SK-N-MC (cell line): Measurements from ENCODE around the gene ANKRD35.

Experiments
- EZH2 ChIP-seq: fragments of 200-600 bp; sonication (generic); IDR thresholded peaks from one replicate; pipeline ENCODE4 v1.6.1; 2017; ENCODE audit warnings: antibody characterized with exemption
- POLR2AphosphoS5 ChIP-seq: IDR thresholded peaks from 2 replicates; pipeline ENCODE4 v1.6.1; 2012; ENCODE audit warnings: mild to moderate bottlenecking, low read depth, low read length, borderline replicate concordance

- TF ChIP-seq POLR2AphosphoS5 = no peak
- no peak for TF ChIP-seq EZH2
Observed at GRCh38 chr1:145874646-145875045, 11.0 kb downstream of the ANKRD35 start.
